CD4-positive, alpha-beta T cell treated with Interleukin-6 for 4 hours (primary cell): ENCODE results near the gene TRMU.
A peak's percentile ranks its signal among the peaks of the same experiment; 100 is the strongest.

Experiments
- DNase-seq: peaks from one replicate; pipeline ENCODE4 v3.0.0-alpha.2; 2020; ENCODE audit warnings: mixed read lengths

TRMU gene

GRCh38 chr22:46335201-46336118, at the start of gene TRMU:
Gene TRMU (plus strand): TSS chr22:46335714. CDS start chr22:46335765, 51 bp downstream.
- peak; percentile 83 for DNase-seq

GRCh38 chr22:46286006-46286405, 49.5 kb upstream of the TRMU start:
- DNase-seq: no peak

DNA sequence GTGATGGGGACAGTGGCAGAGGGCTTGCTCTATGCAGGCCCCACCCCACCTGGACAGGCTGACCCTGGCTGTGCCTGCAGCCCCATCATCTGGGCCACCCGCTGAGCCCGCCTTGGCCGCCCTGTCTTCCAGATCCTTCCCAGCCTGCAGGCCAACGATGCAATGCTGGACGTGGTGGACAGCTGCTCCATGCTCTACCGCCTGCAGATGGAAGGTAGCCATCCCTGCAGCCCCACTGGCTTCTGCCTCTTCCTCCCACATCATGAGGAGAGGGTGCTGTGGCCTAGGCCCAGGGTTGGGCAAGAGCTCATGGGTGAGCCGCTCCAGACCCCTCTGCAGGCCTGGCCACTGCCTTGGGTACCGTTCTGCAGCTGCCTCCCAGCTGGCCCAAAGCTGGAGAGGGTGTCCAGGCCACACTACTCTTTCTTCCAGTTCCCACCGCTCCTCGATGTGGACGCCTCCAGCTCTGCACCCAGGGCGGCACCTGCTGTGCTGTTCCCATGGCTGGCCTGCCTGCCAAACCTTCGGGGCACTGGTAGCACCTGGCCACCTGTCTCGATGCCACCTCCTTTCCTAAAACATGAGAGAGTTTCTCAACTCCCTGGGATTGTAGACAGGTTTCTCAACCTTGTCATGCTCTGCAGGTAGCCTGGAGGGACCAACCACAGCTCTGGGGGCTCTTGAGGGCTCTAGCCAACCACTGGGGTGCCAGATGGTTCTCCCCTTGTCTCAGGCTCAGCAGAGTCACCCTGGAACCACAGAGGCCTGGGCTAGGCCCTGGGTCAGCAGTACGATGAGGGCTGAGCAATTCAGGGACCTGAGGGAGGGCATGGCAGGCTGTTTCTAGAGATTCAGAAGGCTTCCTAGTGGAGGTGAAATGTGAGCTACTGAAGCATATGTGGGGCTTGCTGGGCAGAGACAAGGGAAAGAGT, 48.3 kb upstream of the TRMU start:
- no peak for DNase-seq

DNA sequence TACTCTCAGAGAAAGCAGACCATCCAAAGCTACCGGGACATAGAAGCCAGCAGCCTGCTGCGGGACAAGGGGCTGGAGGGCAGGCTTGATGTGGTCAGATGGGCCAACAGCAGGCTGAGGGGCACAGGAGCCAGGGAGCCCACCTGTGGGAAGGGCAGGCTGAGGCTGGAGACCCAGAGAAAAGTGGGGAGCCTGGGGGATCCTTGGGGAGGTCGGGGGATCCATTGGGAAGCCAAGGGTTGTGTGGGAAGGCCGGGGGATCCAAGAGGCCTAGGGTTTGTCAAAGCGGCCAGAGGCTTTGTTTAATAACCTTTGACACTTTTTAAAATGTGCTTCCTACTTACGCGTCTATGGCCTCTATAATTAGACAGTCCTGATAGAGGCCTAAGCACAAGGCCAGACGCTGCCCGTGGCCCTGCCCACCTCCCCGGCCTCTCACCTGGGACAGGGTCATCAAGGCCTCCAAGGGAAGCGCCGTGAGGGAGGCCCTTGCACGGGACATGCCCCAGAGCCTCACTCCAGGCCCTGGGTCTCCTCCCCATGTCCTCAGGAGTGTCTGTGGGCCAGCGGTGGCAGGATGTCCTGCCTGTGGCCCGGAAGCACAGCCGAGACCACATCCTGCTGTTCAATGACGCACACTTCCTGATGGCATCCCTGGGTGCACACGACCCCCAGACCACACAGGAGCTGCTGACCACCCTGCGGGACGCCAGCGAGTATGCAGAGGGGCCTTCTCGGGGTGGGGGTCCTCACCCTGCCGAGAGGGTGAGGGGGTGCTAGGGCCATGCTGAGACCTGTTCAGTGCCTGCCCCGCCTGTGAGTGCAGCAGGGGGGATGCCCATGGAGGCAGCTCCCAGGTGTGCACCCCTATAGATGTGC, 47.4 kb upstream of the TRMU start:
- DNase-seq: peak; percentile 6

DNA sequence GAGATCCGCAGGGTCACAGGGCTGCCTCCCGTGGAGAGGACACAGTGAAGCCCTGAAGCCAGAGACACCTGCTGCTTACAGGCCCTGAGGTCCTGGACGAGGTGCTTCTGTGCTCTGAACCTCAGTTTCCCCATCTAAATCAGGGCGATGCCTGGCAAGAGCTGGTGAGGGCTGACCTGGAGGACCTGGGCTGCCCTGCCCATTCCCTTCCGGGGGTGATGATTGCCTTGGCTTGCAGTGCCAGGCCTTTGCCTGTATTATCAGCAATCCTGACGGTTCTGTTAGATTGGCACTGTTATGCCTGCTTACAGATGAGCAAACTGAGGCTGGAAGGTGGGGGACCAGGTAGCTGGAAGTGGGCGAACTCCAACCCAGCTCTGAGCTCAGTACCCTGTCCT, 46.7 kb upstream of the TRMU start:
- no peak for DNase-seq

- no peak for DNase-seq
Measured at GRCh38 chr22:46289244-46289891, 46.1 kb upstream of the TRMU start.

DNA sequence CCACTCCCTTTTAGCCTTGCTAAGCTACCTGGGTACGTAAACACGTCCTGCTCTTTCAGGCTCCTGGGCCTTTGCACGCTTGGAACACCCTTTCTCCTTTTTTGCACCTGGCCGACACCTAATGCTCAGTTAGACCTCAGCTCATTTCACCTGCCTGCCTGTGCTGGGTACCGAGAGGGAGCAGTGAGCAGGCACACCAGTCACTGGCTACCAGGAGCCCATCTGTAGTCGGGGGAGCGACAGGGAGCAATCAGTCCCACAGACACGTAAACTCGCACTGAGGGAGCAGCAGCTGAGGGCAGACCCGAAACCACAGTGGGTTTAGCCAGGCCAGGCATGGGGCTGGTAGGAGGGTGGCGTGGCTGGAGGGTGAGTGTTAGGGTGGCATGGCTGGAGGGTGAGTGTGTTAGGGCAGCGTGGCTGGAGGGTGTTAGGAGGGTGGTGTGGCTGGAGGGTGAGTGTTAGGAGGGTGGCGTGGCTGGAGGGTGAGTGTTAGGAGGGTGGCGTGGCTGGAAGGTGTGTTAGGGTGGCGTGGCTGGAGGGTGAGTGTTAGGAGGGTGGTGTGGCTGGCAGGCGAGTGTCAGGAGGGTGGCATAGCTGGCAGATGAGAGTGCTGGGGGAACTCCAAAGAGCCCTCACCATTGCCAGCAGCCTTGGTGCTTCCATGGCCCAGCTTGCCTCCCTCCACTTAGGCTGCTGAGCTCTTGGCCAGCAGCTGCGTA, 45.2 kb upstream of the TRMU start:
- DNase-seq: no peak

- DNase-seq: no peak
Measured at GRCh38 chr22:46290843-46291785, 44.4 kb upstream of the TRMU start.

DNA sequence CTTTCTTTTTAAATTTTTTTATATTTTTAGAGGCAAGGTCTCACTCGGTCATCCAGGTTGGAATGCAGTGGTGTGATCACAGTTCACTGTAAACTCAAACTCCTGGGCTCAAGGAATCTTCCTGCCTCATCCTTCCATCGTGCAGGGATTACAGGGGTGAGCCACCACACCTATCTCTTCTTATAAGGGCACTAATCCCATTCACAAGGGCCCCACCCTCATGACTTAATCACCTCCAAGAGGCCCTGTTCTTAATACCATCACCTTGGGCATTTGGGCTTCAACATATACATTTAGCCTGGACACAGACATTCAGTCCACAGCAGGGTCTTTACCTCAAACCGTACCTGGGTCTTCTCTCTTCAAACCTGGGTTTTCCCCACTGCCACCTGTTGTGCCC, 43.3 kb upstream of the TRMU start:
- no peak for DNase-seq

GRCh38 chr22:46292732-46293131, 42.8 kb upstream of the TRMU start:
- DNase-seq: no peak

- peak; percentile 17 for DNase-seq
Measured at GRCh38 chr22:46293577-46294260, 41.8 kb upstream of the TRMU start.

GRCh38 chr22:46294784-46295183, 40.7 kb upstream of the TRMU start:
- DNase-seq: no peak

- DNase-seq: no peak
Measured at GRCh38 chr22:46295277-46295971, 40.1 kb upstream of the TRMU start.

DNA sequence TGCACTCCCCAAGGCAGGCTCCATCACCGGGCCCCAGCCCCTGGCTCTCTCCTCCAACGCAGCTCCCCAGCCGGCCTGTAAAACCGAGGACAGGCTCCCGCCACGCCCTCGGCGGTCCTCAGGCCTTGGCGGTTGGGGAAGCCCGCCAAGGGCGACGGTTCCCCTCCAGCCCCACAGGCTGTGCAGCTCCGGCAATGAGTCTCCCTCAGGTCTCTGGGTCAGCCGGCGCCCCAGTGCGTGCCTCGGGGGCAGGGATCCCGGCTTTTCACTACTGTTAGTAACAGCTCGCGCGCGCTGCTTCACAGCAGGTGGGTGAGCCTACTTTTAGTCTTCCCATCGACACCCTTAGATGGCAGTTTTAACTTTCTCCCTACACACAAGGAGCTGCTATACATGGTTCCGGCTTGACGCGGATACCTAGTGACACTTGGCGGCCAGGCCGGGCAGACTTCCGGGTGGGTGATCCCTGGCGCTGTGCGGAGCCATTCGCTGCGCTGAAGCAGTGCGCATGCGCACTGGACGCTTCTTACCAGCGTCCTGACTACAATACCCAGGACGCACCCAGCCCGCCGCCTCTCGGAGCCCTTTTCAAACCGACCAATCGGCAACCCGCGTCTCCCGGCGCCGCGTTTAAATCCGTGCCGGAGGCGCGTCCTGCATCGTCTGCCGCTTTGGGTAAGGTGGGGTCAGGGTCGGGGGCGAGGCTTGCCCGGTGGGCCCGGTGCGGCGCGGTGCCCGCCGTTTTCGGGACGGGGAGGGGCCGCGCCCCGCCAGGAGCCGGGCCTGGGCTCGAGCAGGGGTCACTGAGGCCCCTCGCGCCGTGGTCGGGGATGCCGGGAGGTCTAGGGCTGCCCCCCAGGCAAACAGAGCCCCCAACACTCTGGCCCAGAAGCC, 39.0 kb upstream of the TRMU start, which contains the start of gene GTSE1:
Gene GTSE1, plus strand, starts transcription at position 614 of the 894 bp plus-strand sequence. CDS start 531 bp downstream, outside the sequence.
- peak; percentile 98 for DNase-seq

DNA sequence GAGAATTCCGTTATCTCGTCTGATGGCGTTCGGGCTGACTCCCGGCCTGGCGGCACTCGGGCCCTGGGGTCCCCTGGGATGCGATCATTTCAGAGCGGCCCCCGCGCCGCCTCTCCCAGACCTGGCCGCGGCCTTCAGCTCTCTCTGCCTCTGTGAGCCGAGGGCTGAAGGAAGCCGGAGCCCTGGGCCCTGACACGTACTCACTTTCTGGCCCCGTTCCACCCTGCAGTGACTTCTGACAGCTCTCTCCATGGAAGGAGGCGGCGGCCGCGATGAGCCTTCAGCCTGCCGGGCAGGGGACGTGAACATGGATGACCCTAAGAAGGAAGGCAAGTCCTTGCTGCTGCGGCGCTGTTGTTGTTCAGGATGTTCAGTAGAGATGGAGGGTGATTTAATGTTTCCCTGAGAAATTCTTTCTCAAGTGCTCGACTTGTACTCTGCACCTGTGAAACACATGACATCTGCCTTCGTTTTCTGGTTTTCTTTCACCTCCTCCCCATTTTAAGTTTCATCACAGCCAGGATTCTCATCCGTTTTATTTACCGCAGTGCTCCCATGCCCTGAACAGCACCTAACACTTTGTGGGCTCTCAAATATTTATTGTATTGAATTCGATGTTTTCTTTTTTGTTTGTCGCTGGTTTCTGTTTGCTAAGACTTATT, 38.2 kb upstream of the TRMU start:
- no peak for DNase-seq

GRCh38 chr22:46299101-46299500, 36.4 kb upstream of the TRMU start:
- no peak for DNase-seq

DNA sequence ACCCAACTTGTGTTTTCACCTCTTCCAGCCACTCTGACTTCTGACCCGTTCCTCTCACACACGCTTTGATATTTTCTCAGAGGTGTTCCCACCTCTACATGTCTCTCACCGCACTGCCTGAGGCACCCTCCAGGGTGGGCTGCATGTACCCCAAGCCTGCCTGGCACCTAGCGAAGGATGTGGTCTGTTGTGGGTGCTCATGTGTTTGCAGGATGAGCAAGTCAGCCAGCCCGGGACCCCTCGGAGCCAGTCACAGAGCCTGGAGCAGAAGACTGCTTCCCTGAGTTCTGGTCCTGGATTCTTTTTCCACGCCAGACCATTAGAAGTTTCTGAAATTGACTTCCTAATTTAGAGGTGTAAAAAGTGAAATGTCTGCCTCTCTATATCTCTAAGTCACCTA, 35.0 kb upstream of the TRMU start:
- DNase-seq: no peak
